ENCODE measurements around the gene ART3.

Gene ART3

DNA sequence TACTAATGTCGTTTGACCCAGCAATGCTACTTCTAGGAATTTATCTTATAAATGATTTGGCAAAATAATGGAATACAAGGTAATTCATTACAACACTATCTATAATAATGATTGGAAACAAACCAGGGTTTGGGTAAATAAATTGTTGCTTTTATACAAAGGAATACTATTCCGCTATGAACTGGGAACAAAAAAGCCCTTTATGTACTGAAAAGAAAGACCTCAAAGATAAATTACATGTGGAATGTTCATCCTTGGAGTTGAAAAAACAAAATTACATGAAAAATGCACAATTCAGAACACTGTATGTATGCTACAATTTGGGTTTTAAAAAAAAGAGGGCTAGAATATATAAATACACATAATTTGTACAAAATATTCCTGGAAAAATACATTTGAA is 78.8 kb downstream of the ART3 start:
- DNase-seq = no peak

GRCh38 chr4:76155979-76156378 is 81.5 kb downstream of the ART3 start:
- DNase-seq = no peak

DNA sequence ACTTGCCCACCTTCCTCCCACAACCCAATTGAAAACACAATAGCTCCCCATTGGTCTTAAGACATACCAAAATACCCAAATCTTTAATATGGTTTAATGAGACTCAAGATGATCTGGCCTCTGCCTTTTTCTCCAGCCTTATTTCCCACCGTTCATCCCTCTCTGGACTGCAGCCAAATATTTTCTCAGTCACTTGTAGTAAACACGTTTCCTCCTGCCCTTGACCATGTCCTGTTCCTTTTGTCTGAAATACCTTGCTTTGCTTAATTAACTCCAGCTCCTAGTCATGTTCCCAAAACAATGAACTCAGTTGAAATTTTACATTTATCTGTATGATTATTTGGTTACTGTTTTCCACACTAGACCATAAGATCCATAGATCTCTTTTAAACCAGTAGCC is 82.1 kb downstream of the ART3 start:
- DNase-seq = peak in 2 of 3 experiments; percentile 9 to 13

DNA sequence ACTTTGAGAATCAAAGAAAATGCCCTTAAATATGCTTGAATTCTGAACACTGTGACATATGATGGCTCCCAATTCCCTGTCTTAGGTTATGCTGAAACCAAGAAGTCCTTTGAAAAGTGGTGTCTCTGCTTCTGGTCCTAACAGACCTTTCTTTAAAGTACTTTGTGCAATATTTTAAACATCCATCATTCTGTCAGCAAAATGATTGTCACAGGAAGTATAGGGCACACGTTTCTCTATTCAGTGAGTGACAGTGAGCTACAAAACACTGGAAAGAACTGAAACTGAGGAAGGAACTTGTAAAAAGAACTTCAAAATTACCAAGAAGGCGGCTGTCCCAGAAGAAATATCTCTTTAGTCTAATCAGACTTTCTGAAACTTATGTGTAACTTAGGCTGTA is 85.8 kb downstream of the ART3 start:
- DNase-seq = no peak
